HUDEP-2 (cell line): ENCODE results near the gene RABEPK.
A peak's percentile ranks its signal among the peaks of the same experiment; 100 is the strongest.
"Not testable (repeated sequence)": the region's sequence is repeated elsewhere in the genome, so short reads cannot be mapped to it uniquely, and the experiment has no call there.

Experiments
- DNase-seq, 76 experiments: peaks; one replicate each; lab custom pipeline; 2025; ENCODE audit not compliant: unreplicated experiment in 76 of 76; lab: John Stamatoyannopoulos, UW

RABEPK gene

DNA sequence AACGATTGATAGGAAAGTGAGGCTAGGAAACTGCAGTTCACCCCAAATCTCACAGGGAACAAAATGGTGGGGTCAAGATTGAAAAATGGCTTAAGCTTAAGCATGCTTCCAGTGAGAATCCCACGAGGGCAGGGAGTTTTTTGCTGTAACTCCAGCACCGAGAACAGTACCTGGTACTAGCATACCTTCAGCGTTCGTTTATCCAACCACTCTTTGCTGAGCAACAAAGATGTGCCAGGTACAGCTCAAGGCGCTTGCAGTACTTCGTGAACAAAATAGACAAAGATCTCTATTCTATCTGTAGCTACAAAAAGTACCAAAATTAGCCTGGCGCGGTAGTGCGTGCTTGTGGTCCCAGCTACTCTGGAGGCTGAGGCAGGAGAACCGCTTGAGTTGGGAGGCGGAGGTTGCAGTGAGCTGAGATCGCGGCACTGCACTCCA lies 10.0 kb upstream of the RABEPK start:
- DNase-seq = peak in 6 of 76 experiments; percentile 2 to 15 (median 6)

DNA sequence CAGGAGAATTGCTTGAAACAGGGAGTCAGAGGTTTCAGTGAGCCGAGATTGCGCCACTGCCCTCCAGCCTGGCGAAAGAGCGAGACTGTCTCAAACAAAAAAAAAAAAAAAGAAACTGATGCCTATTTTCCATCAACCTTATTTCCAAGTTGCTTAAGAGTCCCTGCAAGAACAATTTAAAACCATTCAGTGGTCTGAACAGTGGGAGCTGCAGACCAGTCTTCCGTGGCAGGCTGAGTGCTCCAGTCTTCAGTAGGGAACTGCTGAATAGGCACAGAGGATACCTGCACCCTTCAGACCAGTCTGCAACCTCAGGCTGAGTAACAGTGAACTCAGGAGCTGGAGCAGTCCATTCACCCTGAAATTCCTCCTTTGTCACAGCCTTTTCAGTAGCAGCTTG lies 5.9 kb upstream of the RABEPK start:
- not testable (repeated sequence) for DNase-seq

DNA sequence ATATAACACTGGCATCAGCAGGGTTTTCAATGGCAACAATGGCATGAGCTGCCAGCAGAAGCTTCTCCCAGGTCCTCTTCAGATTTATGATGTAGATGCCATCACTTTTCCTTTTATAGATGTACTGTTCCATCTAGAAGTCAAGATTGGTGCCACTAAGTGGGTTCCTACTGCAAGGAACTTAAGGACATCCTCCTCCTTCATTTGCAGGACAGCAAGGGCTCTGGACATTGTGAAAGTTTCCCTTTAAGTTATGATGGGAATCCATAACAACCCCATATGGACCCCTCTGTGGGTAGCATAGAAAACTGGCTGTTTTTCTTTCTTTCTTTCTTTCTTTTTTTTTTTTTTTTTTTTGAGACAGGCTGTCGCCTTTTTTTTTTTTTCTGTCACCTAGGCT lies 4.8 kb upstream of the RABEPK start:
- DNase-seq = not testable (repeated sequence)

DNA sequence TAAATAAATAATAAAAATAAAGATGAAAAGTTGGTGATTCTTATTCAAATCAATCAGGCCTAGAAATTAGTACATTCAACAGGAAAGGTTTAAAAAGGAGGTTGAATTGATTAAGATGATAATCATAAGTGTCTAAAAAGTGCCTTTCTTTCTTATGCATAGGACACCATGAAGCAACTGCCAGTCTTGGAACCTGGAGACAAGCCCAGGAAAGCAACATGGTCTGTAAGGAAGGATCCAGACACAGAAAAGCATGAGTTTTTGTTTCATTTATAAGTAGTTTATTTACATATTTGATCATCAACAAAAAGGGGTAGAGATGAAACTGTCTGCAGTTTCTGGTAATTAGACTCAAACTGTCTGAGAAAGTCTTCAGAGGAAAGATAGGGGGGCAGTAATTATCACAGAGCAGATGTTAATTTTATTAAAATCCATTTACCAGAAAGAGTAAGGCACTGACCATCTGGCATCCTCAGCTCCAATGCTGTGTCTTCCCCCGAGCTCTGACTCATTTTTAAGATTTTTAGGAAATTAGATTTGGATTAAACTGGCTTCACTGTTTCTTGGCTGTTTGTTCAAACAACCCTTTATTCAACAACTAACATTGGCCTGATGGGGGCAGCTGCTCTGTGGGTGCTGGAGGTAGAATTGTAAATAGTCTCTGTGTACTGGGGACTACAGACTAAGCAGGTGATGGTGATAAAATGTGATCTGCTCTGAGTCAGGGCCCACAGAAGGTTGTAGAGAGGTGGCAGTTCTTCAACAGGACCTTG lies 2.7 kb downstream of the RABEPK start:
- peak in 1 of 76 experiments; percentile 1 for DNase-seq

DNA sequence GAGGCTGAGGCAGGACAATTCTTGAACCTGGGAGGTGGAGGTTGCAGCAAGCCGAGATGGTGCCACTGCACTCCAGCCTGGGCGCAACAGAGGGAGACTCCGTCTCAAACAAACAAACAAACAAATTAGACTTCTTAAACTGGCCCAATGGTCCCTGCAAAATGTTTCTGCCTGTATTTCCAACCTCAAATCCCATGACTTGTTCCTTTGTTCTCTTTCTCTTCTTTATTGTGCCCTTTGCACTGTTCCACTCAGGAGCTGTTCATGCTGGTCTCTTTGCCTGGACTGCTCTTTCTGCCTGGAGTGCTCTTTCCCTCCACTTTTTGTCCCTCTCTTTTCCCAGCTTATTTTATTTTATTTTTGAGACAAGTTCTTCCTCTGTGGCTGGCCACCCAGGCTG lies 4.1 kb downstream of the RABEPK start:
- DNase-seq = no peak

DNA sequence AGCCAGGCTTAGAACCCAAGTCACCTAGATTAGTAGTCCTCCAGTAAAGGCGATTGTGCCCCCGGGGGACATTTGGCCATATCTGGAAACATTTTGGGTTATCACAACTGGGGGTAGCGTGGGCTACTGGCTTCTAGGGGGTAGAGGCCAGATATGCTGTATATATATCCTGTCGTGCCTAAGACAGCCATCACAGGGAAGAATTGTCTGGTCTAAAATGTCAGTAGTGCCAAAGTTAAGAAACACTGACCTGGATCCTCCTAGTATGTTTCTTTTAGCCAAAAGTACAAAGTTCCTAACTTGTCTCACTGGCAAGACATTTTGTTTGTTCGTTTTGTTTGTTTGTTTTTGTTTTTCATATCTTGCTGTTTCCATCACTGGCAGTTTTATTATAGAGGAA lies 13.8 kb downstream of the RABEPK start:
- DNase-seq = no peak

DNA sequence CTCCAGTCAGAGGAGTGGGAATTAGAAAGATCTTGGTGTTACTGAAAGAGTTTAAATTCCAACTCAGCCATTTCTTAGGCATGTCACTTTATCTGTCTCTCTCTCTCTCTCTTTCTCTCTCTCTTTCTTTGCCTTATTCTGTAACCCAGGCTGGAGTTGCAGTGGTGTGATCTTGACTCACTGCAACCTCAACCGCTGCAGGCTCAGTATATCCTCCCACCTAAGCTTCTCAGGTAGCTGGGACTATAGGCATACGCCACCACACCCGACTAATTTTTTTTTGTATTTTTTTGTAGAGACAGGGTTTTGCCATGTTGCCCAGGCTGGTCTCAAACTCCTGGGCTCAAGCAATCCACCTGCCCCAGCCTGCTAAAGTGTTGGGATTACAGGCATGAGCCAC lies 18.3 kb downstream of the RABEPK start:
- no peak for DNase-seq

DNA sequence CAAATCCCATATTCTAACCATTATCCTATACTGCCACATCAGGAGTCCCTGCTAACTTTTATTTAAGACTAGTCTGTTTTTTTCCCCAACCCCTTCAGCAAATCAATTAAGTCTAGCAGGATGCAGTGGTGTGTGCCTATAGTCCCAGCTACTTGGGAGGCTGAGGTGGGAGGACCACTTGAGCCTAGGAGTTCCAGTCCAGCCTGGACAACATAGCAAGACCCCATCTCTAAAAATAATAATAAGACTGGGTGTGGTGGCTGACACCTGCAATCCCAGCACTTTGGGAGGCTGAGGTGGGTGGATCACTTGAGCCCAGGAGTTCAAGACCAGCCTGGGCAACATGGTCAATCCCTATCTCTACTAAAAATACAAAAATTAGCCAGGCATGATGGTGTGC lies 24.5 kb downstream of the RABEPK start:
- not testable (repeated sequence) for DNase-seq

DNA sequence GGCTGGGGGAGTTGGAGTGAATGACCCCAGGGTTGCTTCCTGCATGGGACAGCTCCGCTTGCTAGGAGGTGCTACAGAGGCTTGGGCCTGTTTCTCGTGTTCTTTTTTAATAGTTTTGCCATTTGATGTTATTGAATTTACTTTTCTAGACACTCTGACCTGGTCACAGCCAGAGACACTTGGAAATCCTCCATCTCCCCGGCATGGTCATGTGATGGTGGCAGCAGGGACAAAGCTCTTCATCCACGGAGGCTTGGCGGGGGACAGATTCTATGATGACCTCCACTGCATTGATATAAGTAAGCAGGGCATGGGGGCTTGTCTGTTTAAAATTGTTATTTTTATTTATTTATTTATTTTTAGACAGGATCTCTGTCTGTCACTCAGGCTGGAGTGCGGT lies 27.4 kb downstream of the RABEPK start:
- no peak for DNase-seq

DNA sequence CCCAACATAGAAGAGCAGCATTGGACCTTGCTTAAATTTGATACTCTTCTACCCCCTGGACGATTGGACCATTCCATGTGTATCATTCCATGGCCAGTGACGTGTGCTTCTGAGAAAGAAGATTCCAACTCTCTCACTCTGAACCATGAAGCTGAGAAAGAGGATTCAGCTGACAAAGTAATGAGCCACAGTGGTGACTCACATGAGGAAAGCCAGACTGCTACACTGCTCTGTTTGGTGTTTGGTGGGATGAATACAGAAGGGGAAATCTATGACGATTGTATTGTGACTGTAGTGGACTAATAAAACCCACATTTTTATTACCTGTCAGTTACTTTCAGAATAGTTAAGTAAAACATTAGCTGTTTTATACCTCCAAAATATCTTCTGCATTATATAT lies 33.3 kb downstream of the RABEPK start:
- no peak for DNase-seq

DNA sequence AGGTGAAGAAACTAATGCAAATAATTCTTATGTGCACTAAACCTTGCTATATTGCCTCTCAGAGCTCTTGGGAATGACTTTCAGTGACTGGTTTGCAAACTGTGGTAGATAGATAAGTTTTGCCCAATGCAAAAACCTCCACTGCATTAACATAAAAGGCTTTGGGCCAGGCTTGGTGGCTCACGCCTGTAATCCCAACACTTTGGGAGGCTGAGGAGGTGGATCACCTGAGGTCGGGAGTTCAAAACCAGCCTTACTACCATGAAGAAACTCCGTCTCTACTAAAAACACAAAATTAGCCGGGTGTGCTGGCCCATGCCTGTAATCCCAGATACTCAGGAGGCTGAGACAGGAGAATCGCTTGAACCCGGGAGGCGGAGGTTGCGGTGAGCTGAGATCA lies 33.8 kb downstream of the RABEPK start:
- DNase-seq = not testable (repeated sequence)

DNA sequence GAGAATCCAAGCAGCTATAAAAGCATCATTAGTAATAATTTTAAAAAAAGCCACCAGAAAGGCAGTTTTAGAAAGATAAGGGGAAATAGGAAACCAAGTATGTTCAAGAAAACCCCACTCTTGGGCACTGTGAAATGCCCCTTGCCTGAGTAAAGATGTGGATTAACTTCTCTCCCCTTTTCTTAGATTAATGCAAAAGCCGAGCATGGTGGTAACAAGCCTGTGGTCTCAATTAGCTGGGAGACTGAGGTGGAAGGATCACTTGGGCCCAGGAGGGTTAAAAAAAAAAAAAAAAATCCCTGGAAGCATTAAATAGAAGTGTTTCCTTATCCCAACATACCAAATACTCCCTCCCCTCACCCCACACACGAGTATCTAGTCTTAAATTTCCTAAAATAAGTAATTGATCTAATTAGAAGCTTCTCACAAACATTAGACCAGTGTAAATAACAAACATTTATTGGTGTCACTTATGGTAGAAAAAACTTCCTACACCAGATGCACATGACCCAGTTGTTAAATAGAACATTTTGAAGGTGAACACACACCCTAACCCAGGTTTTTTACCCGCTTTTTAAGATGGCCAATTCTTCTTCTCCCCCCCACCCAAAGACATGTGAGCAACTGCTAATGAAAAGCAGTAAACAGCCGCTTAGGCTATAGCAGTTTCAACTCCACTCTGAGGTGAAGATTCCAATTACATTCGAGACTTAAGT lies 35.6 kb downstream of the RABEPK start:
- DNase-seq = no peak

DNA sequence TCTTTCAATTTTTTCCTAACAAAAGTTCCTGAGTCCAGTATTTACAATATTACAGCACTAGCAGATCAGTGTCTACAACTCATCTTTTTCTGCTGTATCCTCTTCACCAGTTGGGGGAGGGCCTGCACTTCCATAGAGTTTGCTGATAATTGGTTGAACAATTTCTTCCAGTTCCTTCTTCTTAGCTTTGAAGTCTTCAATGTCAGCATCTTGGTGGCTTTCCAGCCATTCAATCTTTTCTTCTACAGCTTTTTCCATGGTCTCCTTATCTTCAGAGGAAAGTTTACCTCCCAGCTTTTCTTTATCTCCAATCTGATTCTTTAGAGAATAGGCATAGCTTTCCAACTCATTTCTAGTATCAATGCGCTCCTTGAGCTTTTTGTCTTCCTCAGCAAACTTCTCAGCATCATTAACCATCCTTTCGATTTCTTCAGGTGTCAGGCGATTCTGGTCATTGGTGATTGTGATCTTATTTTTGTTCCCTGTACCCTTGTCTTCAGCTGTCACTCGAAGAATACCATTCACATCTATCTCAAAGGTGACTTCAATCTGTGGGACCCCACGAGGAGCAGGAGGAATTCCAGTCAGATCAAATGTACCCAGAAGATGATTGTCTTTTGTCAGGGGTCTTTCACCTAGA lies 36.3 kb downstream of the RABEPK start:
- not testable (repeated sequence) for DNase-seq

DNA sequence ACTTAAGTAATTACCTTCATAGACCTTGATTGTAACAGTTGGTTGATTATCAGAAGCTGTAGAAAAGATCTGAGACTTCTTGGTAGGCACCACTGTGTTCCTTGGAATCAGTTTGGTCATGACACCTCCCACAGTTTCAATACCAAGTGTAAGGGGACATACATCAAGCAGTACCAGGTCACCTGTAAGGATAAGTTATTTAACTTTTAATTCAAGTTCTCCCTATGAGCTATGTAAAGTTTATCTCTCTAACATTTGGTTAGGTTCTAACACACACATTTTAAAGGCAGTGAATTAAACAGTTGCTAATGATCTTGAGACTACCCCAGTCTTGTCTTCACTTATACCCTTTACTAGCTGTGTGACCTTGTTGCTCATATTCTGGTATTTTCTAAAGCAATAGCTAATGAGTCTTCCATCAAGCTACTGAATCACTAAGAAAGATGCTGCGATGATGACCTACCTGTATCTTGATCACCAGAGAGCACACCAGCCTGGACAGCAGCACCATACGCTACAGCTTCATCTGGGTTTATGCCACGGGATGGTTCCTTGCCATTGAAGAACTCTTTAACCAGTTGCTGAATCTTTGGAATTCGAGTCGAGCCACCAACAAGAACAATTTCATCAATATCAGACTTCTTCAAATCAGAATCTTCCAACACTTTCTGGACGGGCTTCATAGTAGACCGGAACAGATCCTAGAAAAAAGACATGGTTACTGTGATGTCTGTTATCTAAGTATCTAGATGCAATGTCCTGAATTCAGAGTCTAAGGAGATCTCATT lies 38.0 kb downstream of the RABEPK start:
- DNase-seq = no peak

DNA sequence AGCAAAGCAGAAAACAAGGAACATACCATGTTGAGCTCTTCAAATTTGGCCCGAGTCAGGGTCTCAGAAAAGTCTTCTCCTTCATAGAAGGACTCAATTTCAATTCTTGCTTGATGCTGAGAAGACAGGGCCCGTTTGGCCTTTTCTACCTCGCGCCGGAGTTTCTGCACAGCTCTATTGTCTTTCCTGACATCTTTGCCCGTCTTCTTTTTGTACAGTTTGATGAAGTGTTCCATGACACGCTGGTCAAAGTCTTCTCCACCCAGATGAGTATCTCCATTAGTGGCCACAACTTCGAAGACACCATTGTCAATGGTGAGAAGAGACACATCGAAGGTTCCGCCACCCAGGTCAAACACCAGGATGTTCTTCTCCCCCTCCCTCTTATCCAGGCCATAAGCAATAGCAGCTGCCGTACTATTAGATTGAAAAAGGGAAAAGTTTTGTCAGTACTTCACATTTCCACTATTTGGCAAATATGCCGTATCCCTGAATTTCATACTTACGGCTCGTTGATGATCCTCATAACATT lies 38.6 kb downstream of the RABEPK start:
- no peak for DNase-seq

DNA sequence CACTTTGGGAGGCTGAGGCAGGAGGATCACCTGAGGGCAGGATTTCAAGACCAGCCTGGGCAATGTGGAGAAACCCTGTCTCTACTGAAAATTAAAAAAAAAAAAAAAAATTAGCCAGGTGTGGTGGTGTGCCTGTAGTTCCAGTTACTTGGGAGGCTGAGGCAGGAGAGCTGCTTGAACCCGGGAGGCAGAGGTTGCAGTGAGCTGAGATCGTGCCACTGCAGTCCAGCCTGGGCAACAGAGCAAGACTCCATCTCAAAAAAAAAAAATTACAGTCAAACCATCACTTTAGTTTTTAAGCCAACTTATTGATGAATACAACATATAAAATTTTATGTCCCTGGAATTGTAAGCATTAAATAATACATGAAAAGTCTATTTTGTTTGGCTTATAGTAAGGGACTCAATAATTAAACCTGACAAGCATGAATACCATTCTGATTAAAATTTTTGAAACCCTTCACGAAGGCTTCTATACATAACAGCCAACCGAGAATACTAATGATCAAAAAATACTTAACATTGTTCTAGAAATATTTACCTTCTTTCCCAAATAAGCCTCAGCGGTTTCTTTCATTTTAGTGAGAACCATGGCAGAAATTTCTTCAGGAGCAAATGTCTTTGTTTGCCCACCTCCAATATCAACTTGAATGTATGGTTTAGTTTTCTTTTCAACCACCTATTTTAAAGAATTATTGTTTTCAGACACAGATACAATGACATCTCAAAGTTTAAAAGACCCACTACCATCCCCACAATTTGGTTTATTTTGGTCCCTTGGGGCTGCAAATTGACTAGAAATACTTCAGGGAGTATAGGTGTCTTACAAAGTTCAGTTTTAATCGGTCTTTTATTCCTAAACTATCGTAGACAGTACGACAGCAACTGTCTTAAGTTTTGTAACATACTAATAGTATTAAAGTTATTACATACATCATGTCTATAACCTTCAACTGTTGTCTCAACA lies 39.6 kb downstream of the RABEPK start:
- DNase-seq = no peak

DNA sequence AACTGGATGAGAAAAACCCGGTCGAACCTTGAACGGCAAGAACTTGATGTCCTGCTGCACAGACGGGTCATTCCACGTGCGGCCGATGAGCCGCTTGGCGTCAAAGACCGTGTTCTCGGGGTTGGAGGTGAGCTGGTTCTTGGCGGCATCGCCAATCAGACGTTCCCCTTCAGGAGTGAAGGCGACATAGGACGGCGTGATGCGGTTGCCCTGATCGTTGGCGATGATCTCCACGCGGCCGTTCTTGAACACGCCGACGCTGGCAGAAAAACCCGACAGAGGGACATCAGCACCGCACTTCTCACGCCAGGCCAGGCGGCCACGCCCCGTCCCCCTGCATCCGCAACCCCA lies 40.3 kb downstream of the RABEPK start:
- peak in 40 of 76 experiments; percentile 10 to 71 (median 40) for DNase-seq

DNA sequence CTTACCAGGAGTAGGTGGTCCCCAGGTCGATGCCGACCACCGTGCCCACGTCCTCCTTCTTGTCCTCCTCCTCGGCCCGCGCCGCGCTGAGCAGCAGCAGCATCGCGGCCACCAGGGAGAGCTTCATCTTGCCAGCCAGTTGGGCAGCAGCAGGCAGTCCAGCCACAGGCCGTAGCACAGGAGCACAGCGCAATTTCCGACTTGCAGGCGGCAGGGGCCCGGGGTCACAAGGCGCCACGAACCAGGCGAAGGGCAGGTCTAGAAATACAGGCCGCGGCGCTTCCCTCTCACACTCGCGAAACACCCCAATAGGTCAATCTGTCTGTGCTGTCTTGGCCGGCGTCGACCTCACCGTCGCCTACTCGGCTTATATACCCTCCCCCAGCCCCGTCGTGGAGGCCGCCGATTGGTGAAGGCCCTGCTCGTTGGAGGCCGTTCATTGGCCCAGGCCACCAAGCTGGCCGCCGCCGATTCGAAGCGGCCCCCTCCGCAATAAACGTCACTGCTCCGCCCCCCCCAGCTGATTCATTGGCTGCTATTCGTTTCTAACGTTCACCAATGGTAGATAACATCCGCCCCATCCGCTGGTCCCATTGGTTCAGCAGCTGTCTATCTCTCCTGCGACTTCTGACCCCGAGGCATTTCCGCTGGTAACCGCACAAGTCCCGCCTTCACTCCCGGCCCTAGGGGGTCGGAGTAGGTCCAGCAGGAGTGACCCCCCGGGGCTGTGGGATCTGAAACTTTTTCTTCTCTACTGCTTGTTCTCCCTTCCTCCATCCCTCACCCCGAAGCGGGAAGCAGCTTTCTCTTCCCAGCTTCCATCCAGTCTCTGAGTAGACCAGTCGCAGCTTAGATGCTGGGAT lies 40.9 kb downstream of the RABEPK start, which contains the start of gene HSPA5:
TSS of gene HSPA5 (minus strand) at position 344 of the 863 bp plus-strand sequence. CDS start at position 127, 217 bp downstream.
- peak; percentile 67 to 99 (median 98) for DNase-seq
